Testis (tissue), 2 donors: ENCODE measurements around the gene LCN15.

Source experiments
- CTCF ChIP-seq, 3 experiments: fragments of 450-650 bp in 2 of 3; fragments of 200-600 bp in 1 of 3; sonication (generic) in 1 of 3; IDR thresholded peaks; one replicate each; pipeline ENCODE4 v1.5.1; 2016 to 2019; ENCODE audit warnings: antibody characterized with exemption in 3 of 3, mild to moderate bottlenecking in 2 of 3, moderate library complexity in 1 of 3
- POLR2A ChIP-seq: fragments of 450-650 bp; IDR thresholded peaks from one replicate; pipeline ENCODE4 v1.6.1; 2017; ENCODE audit warnings: antibody characterized with exemption, mild to moderate bottlenecking, moderate library complexity

DNA sequence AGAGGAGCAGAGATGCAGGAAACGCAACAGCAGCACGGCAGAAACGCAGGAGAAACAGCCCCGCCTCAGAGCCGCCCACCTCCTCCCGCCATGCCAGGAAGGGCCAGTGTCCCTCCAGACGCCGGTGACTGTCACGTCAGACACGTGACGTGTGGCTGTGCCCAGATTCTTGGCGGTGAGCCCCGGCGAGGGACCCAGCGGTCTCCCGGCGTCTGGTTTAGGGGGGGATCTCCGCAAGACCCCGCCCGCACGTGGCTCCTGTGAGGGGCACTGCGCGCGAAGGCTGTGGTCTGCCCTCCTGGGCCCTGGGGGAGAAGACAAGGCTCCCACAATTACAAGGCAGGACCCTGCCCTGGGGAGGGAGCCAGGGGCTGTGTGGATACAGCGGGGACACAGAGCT is 3.9 kb downstream of the LCN15 start:
- TF ChIP-seq CTCF (IDR thresholded peaks at IDR 0.05) (no peak), POLR2A (no peak)
